GM12801 (cell line): ENCODE data around the gene KLHL14.

Experiments used
- TF ChIP-seq, protein P1 (sequence below): IDR thresholded peaks from one replicate; pipeline ENCODE4 v1.5.1; 2011; ENCODE audit warnings: control low read depth; ENCODE audit not compliant: insufficient read length; ENCODE audit errors: extremely low read depth

The KLHL14 gene

GRCh38 chr18:32688821-32689220 is 84.0 kb downstream of the KLHL14 start:
- TF ChIP-seq, protein P1, sequence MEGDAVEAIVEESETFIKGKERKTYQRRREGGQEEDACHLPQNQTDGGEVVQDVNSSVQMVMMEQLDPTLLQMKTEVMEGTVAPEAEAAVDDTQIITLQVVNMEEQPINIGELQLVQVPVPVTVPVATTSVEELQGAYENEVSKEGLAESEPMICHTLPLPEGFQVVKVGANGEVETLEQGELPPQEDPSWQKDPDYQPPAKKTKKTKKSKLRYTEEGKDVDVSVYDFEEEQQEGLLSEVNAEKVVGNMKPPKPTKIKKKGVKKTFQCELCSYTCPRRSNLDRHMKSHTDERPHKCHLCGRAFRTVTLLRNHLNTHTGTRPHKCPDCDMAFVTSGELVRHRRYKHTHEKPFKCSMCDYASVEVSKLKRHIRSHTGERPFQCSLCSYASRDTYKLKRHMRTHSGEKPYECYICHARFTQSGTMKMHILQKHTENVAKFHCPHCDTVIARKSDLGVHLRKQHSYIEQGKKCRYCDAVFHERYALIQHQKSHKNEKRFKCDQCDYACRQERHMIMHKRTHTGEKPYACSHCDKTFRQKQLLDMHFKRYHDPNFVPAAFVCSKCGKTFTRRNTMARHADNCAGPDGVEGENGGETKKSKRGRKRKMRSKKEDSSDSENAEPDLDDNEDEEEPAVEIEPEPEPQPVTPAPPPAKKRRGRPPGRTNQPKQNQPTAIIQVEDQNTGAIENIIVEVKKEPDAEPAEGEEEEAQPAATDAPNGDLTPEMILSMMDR = no peak

- TF ChIP-seq, protein P1 = no peak
Measured at GRCh38 chr18:32684940-32685339, 87.9 kb downstream of the KLHL14 start.

- TF ChIP-seq, protein P1 = no peak
Measured at GRCh38 chr18:32684096-32684495, 88.7 kb downstream of the KLHL14 start.

- TF ChIP-seq, protein P1 = no peak
Measured at GRCh38 chr18:32683044-32683443, 89.8 kb downstream of the KLHL14 start.

DNA sequence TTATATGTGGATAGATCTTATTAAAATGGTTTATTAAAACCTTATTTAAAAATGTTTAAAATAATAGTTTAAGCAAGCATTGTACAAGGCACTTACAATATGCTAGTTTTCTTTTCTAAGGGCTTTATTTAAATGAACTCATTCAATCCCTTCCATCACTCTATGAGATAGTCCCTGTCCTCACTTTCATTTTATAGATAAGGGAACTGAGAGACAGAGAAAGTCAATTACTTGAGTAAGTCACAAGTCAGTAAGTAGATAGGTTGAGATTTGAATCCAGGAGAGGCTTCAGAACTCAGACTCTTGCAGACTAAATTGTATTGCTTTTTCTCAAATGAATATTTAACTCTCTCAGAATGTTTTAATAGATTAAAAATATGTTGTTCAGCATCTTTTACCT is 95.2 kb downstream of the KLHL14 start:
- TF ChIP-seq, protein P1 = no peak

- TF ChIP-seq, protein P1 = no peak
Measured at GRCh38 chr18:32674491-32674890, 98.3 kb downstream of the KLHL14 start.

DNA sequence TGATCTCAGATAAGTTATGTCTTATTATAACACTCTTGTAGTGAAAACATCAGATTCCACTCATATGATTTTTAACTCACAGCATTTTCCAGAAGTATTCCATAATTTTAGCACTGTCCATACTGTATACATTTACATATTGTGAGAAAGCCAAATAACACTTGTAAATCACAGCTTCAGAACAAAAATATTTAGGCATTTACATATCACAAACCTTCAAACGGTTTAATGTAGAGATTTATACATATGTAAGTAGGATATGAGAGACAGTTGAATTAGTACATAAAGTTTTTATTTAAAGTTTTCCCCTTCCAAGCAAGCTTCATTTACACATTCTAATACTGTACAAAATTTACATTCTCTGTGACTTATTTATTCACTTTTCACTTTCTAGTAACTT is 100.4 kb downstream of the KLHL14 start:
- TF ChIP-seq, protein P1 = no peak

GRCh38 chr18:32670727-32671126 is 102.1 kb downstream of the KLHL14 start:
- TF ChIP-seq, protein P1 = no peak
